K562 treated with DMSO at 1 percent for 48 hours (cell line): ENCODE measurements around the gene CFH. TPM values are rescaled to one million over a fixed set of nuclear protein-coding genes. Genes with fewer than 3 reads are reported as not detected.

Experiments
- total RNA-seq: library from RNA; unstranded; fragments of 300-600 nt; gene quantifications from 2 replicates; pipeline ENCODE4 v1.2.3, GENCODE V29; 2022; ENCODE audit warnings: low replicate concordance; ENCODE audit errors: extremely low read depth

The CFH gene
- not detected in 2 replicates for total RNA-seq

GRCh38 chr1:196651637-196652215 is at the start of gene CFH:
TSS of gene CFH (plus strand) at chr1:196652043. CDS start at chr1:196652118, 75 bp downstream.

GRCh38 chr1:196608390-196609369 is 43.2 kb upstream of the CFH start, which contains the start of gene KCNT2:
TSS of gene KCNT2 (minus strand) at chr1:196608440. CDS start at chr1:196608309, 131 bp downstream.

GRCh38 chr1:196774603-196775002 is 122.8 kb downstream of the CFH start, which contains the start of gene CFHR3:
TSS of gene CFHR3 (plus strand) at chr1:196774840. CDS start at chr1:196774887, 47 bp downstream.

Other genes starting within 250 kb of the CFH start
- gene KCNT2, start 43.6 kb upstream of the CFH start, total RNA-seq = not detected in 2 replicates
- not detected in 2 replicates for gene CFHR3, start 122.8 kb downstream of the CFH start, total RNA-seq
- gene CFHR1, start 167.7 kb downstream of the CFH start, total RNA-seq = not detected in 2 replicates
- not detected in 2 replicates for gene CFHR4, start 236.0 kb downstream of the CFH start, total RNA-seq